Uterus (tissue), 4 donors: Measurements from ENCODE around the gene PURA. TPM values are rescaled to one million over a fixed set of nuclear protein-coding genes. Genes with fewer than 3 reads are reported as not detected.
A peak's percentile ranks its signal among the peaks of the same experiment; 100 is the strongest.

Experiments used
- DNase-seq, 2 donors: peaks; one replicate each; pipeline ENCODE4 v3.0.0-alpha.2; 2019 to 2020
- H3K27ac ChIP-seq, 2 donors: fragments of 200-600 bp; sonication (generic); 1 replicate in 1 of 2; 2 replicates in 1 of 2; pipeline ENCODE4 v1.5.1; 2016 to 2018
- H3K27me3 ChIP-seq, 2 donors: fragments of 200-600 bp; sonication (generic); one replicate each; pipeline ENCODE4 v1.5.1; 2018 to 2019; ENCODE audit warnings: control low read depth in 1 of 2
- H3K36me3 ChIP-seq, 2 donors: fragments of 200-600 bp; sonication (generic); one replicate each; pipeline ENCODE4 v1.5.1; 2019; ENCODE audit warnings: control low read depth in 1 of 2
- H3K4me1 ChIP-seq, 2 donors: fragments of 200-600 bp; sonication (generic); one replicate each; pipeline ENCODE4 v1.5.1; 2018 to 2019; ENCODE audit warnings: control low read depth in 1 of 2
- H3K4me3 ChIP-seq, 2 donors: fragments of 200-600 bp; sonication (generic); 1 replicate in 1 of 2; 2 replicates in 1 of 2; pipeline ENCODE4 v1.5.1; 2018 to 2019; ENCODE audit warnings: mild to moderate bottlenecking in 1 of 2
- H3K9me3 ChIP-seq, 2 donors: fragments of 200-600 bp; sonication (generic); one replicate each; pipeline ENCODE4 v1.5.1; 2019; ENCODE audit warnings: control low read depth in 1 of 2
- POLR2A ChIP-seq, 2 donors: fragments of 450-650 bp; IDR thresholded peaks; one replicate each; pipeline ENCODE4 v1.6.1; 2016; ENCODE audit warnings: antibody characterized with exemption in 2 of 2, mild to moderate bottlenecking in 1 of 2, moderate library complexity in 1 of 2
- intact Hi-C: fragments of 100-400 bp; cut with DNase I; formaldehyde crosslinking; loops from one replicate; pipeline ENCODE4 v1.15.1; 2023; ENCODE audit warnings: low total_unique reads
- total RNA-seq, 4 donors: library from RNA; depleted of rRNA in 3 of 4; stranded (reverse); fragments of >200 nt in 3 of 4; gene quantifications; one replicate each; pipeline versions ENCODE4 v1.1.0 to v1.2.4, GENCODE V29; 2014 to 2023
- TF ChIP-seq, protein P1 (sequence below), 4 experiments: fragments of 200-600 bp in 2 of 4; fragments of 450-650 bp in 2 of 4; sonication (generic) in 2 of 4; IDR thresholded peaks; one replicate each; pipeline ENCODE4 v1.5.1; 2016 to 2019; ENCODE audit warnings: antibody characterized with exemption in 4 of 4, mild to moderate bottlenecking in 2 of 4, moderate library complexity in 1 of 4
- donor health status: DM: yes; HTN: yes; CAD: no.

The PURA gene
- total RNA-seq, 4 donors from 2014 or later = 16.1 to 48.9 (median 22.2) TPM

- peak in 1 of 2 donors; percentile 4 for TF ChIP-seq POLR2A (IDR thresholded peaks at IDR 0.05)
- TF ChIP-seq, protein P1, sequence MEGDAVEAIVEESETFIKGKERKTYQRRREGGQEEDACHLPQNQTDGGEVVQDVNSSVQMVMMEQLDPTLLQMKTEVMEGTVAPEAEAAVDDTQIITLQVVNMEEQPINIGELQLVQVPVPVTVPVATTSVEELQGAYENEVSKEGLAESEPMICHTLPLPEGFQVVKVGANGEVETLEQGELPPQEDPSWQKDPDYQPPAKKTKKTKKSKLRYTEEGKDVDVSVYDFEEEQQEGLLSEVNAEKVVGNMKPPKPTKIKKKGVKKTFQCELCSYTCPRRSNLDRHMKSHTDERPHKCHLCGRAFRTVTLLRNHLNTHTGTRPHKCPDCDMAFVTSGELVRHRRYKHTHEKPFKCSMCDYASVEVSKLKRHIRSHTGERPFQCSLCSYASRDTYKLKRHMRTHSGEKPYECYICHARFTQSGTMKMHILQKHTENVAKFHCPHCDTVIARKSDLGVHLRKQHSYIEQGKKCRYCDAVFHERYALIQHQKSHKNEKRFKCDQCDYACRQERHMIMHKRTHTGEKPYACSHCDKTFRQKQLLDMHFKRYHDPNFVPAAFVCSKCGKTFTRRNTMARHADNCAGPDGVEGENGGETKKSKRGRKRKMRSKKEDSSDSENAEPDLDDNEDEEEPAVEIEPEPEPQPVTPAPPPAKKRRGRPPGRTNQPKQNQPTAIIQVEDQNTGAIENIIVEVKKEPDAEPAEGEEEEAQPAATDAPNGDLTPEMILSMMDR (IDR thresholded peaks at IDR 0.05) = peak in 1 of 4 experiments; percentile 10
- intact Hi-C loops = no loop called here
Observed at GRCh38 chr5:140114341-140115185, 654 bp downstream of the PURA start.

GRCh38 chr5:140115186-140115500 is 1.2 kb downstream of the PURA start:
- no peak for DNase-seq
- Histone ChIP-seq H3K27me3 (no peaks in the 10 kb centered on the region), H3K36me3 (no peaks in the 10 kb centered on the region), H3K27ac (peak overlapping the region; percentile 91 to 94), H3K9me3 (no peaks in the 10 kb centered on the region), H3K4me1 (peaks cover 5 to 10% of the 10 kb centered on the region in 2 donors), H3K4me3 (peak overlapping the region; percentile 64 to 92)
- no peak for TF ChIP-seq POLR2A (IDR thresholded peaks at IDR 0.05)
- TF ChIP-seq, protein P1 (IDR thresholded peaks at IDR 0.05) = no peak
- intact Hi-C loops = no loop called here

More at GRCh38 chr5:140114341-140115185, 654 bp downstream of the PURA start:
- peak; percentile 47 to 56 for DNase-seq
- Histone ChIP-seq H3K4me3 (peak overlapping the region; percentile 64 to 92), H3K27ac (peak overlapping the region; percentile 91 to 94), H3K36me3 (no peaks in the 10 kb centered on the region), H3K4me1 (peaks cover 5 to 11% of the 10 kb centered on the region in 2 donors), H3K9me3 (no peaks in the 10 kb centered on the region), H3K27me3 (no peaks in the 10 kb centered on the region)

GRCh38 chr5:140116716-140117115 is 2.8 kb downstream of the PURA start:
- no peaks in the 10 kb centered on the region for H3K9me3 ChIP-seq
- no peak for TF ChIP-seq POLR2A (IDR thresholded peaks at IDR 0.05)
- TF ChIP-seq, protein P1 (IDR thresholded peaks at IDR 0.05) = no peak
- H3K4me3 ChIP-seq = no peak overlapping the region
- intact Hi-C loops = no loop called here
- no peak overlapping the region for H3K27ac ChIP-seq
- peaks cover 5 to 10% of the 10 kb centered on the region in 2 donors for H3K4me1 ChIP-seq
- H3K36me3 ChIP-seq = no peaks in the 10 kb centered on the region
- H3K27me3 ChIP-seq = no peaks in the 10 kb centered on the region
- no peak for DNase-seq

GRCh38 chr5:140117523-140117922 is 3.6 kb downstream of the PURA start:
- no peak overlapping the region for H3K27ac ChIP-seq
- DNase-seq = no peak
- H3K4me1 ChIP-seq = peaks cover 5 to 10% of the 10 kb centered on the region in 2 donors

More at GRCh38 chr5:140117523-140117922, 3.6 kb downstream of the PURA start:
- TF ChIP-seq, protein P1 (IDR thresholded peaks at IDR 0.05) = no peak
- no peak for TF ChIP-seq POLR2A (IDR thresholded peaks at IDR 0.05)
- intact Hi-C loops = no loop called here
- no peaks in the 10 kb centered on the region for H3K9me3 ChIP-seq
- no peaks in the 10 kb centered on the region for H3K36me3 ChIP-seq
- H3K27me3 ChIP-seq = no peaks in the 10 kb centered on the region
- H3K4me3 ChIP-seq = no peak overlapping the region
